Right forelimb (tissue), 1 donor: ENCODE data around the gene LRRC37B.
"Not testable (repeated sequence)": the region's sequence is repeated elsewhere in the genome, so short reads cannot be mapped to it uniquely, and the experiment has no call there.

Experiments
- DNase-seq: peaks from one replicate; pipeline ENCODE4 v3.0.0-alpha.2; 2018

LRRC37B gene

GRCh38 chr17:32042266-32042665 is 35.1 kb downstream of the LRRC37B start:
- not testable (repeated sequence) for DNase-seq

- not testable (repeated sequence) for DNase-seq
Measured at GRCh38 chr17:32045611-32046010, 38.4 kb downstream of the LRRC37B start.

- DNase-seq: not testable (repeated sequence)
Measured at GRCh38 chr17:32047663-32048062, 40.5 kb downstream of the LRRC37B start.

GRCh38 chr17:32054985-32055384 is 47.8 kb downstream of the LRRC37B start:
- DNase-seq: not testable (repeated sequence)

- not testable (repeated sequence) for DNase-seq
Measured at GRCh38 chr17:32055425-32055824, 48.2 kb downstream of the LRRC37B start.

- not testable (repeated sequence) for DNase-seq
Measured at GRCh38 chr17:32056500-32056899, 49.3 kb downstream of the LRRC37B start.

- DNase-seq: not testable (repeated sequence)
Measured at GRCh38 chr17:32057460-32058105, 50.4 kb downstream of the LRRC37B start.

GRCh38 chr17:32060695-32061094 is 53.5 kb downstream of the LRRC37B start:
- not testable (repeated sequence) for DNase-seq

GRCh38 chr17:32061840-32062239 is 54.7 kb downstream of the LRRC37B start:
- DNase-seq: not testable (repeated sequence)

- not testable (repeated sequence) for DNase-seq
Measured at GRCh38 chr17:32064091-32064490, 56.9 kb downstream of the LRRC37B start.

GRCh38 chr17:32066123-32066680 is 59.0 kb downstream of the LRRC37B start:
- DNase-seq: not testable (repeated sequence)

- not testable (repeated sequence) for DNase-seq
Measured at GRCh38 chr17:32066863-32067642, 59.9 kb downstream of the LRRC37B start.

- not testable (repeated sequence) for DNase-seq
Measured at GRCh38 chr17:32069067-32069466, 61.9 kb downstream of the LRRC37B start.

GRCh38 chr17:32071961-32072360 is 64.8 kb downstream of the LRRC37B start:
- DNase-seq: not testable (repeated sequence)

- DNase-seq: not testable (repeated sequence)
Measured at GRCh38 chr17:32073131-32073530, 65.9 kb downstream of the LRRC37B start.

GRCh38 chr17:32079753-32080152 is 72.6 kb downstream of the LRRC37B start:
- peak; percentile 63 for DNase-seq

GRCh38 chr17:32083550-32083979 is 76.4 kb downstream of the LRRC37B start:
- DNase-seq: peak; percentile 59

GRCh38 chr17:32084003-32084941 is 77.1 kb downstream of the LRRC37B start:
- DNase-seq: peak; percentile 89

GRCh38 chr17:32084942-32085829 is 78.0 kb downstream of the LRRC37B start:
- not testable (repeated sequence) for DNase-seq

- DNase-seq: not testable (repeated sequence)
Measured at GRCh38 chr17:32086833-32087232, 79.7 kb downstream of the LRRC37B start.

GRCh38 chr17:32092062-32092461 is 84.9 kb downstream of the LRRC37B start:
- not testable (repeated sequence) for DNase-seq
